ENCODE results near the gene VSTM1.
"Not testable (repeated sequence)": the region's sequence is repeated elsewhere in the genome, so short reads cannot be mapped to it uniquely, and the experiment has no call there.

The VSTM1 gene

GRCh38 chr19:54073829-54074228 is 10.1 kb upstream of the VSTM1 start:
- Histone ChIP-seq H3K27ac (no peak overlapping the region), H3K27me3 (no peaks in the 10 kb centered on the region), H3K4me1 (no peaks in the 10 kb centered on the region), H3K4me3 (no peak overlapping the region), H3K9ac (no peak overlapping the region), H3K9me3 (0 out of 2 replicates have a peak, but pooled peaks cover 5% of the 10 kb centered on the region), H4K20me1 (no peaks in the 10 kb centered on the region), H3K36me3 (no peaks in the 10 kb centered on the region), H3K4me2 (no peak overlapping the region)
- TF ChIP-seq Cebpa-rat (IDR thresholded peaks at IDR 0.05), result no peak

- no peaks in the 10 kb centered on the region for H3K27me3 ChIP-seq
These were observed 5.8 kb upstream of the VSTM1 start for GRCh38 chr19:54069470-54069869.

GRCh38 chr19:54062643-54063042 is 1.1 kb downstream of the VSTM1 start:
- Histone ChIP-seq H3K9ac (no peak overlapping the region), H3K36me3 (no peaks in the 10 kb centered on the region), H3K27ac (no peak overlapping the region), H4K20me1 (no peaks in the 10 kb centered on the region), H3K9me3 (no peaks in the 10 kb centered on the region), H3K27me3 (no peaks in the 10 kb centered on the region), H3K4me1 (no peaks in the 10 kb centered on the region), H3K4me3 (no peak overlapping the region), H3K4me2 (no peak overlapping the region)
- no peak for TF ChIP-seq Cebpa-rat (IDR thresholded peaks at IDR 0.05)

More at GRCh38 chr19:54069470-54069869, 5.8 kb upstream of the VSTM1 start:
- H3K4me1 ChIP-seq, result no peaks in the 10 kb centered on the region
- no peak overlapping the region for H3K9ac ChIP-seq
- TF ChIP-seq Cebpa-rat (IDR thresholded peaks at IDR 0.05), result no peak
- H3K36me3 ChIP-seq, result no peaks in the 10 kb centered on the region
- no peaks in the 10 kb centered on the region for H4K20me1 ChIP-seq
- no peak overlapping the region for H3K27ac ChIP-seq
- no peak overlapping the region for H3K4me3 ChIP-seq
- H3K4me2 ChIP-seq, result no peak overlapping the region
- 0 out of 2 replicates have a peak, but pooled peaks cover 5% of the 10 kb centered on the region for H3K9me3 ChIP-seq

- Histone ChIP-seq H3K27me3 (no peaks in the 10 kb centered on the region), H3K4me3 (no peak overlapping the region)
These were observed 16.1 kb downstream of the VSTM1 start for GRCh38 chr19:54047616-54048015.

GRCh38 chr19:54045771-54046170 is 17.9 kb downstream of the VSTM1 start:
- no peak overlapping the region for H3K27ac ChIP-seq
- no peaks in the 10 kb centered on the region for H3K27me3 ChIP-seq
- H3K36me3 ChIP-seq, result no peaks in the 10 kb centered on the region
- no peak for TF ChIP-seq Cebpa-rat (IDR thresholded peaks at IDR 0.05)
- H3K9me3 ChIP-seq, result no peaks in the 10 kb centered on the region
- no peaks in the 10 kb centered on the region for H4K20me1 ChIP-seq
- no peak overlapping the region for H3K4me3 ChIP-seq
- H3K4me2 ChIP-seq, result no peak overlapping the region
- H3K9ac ChIP-seq, result no peak overlapping the region
- H3K4me1 ChIP-seq, result no peaks in the 10 kb centered on the region

More at GRCh38 chr19:54047616-54048015, 16.1 kb downstream of the VSTM1 start:
- Histone ChIP-seq H4K20me1 (no peaks in the 10 kb centered on the region), H3K4me1 (no peaks in the 10 kb centered on the region), H3K9me3 (no peaks in the 10 kb centered on the region), H3K4me2 (no peak overlapping the region), H3K36me3 (no peaks in the 10 kb centered on the region), H3K9ac (no peak overlapping the region), H3K27ac (no peak overlapping the region)
- no peak for TF ChIP-seq Cebpa-rat (IDR thresholded peaks at IDR 0.05)

- H3K4me3 ChIP-seq, result no peak overlapping the region
- H4K20me1 ChIP-seq, result no peaks in the 10 kb centered on the region
- no peak overlapping the region for H3K4me2 ChIP-seq
- no peak overlapping the region for H3K27ac ChIP-seq
- H3K9me3 ChIP-seq, result no peaks in the 10 kb centered on the region; the same call in 1 of the 2 replicates
- H3K36me3 ChIP-seq, result no peaks in the 10 kb centered on the region
- H3K4me1 ChIP-seq, result no peaks in the 10 kb centered on the region
- TF ChIP-seq Cebpa-rat (IDR thresholded peaks at IDR 0.05), result no peak
- H3K27me3 ChIP-seq, result no peaks in the 10 kb centered on the region
- no peak overlapping the region for H3K9ac ChIP-seq
These were observed 20.7 kb downstream of the VSTM1 start for GRCh38 chr19:54042989-54043388.

- H3K27me3 ChIP-seq, result no peaks in the 10 kb centered on the region
- H3K4me3 ChIP-seq, result no peak overlapping the region
- no peak overlapping the region for H3K27ac ChIP-seq
- H3K9me3 ChIP-seq, result peaks cover 7% of the 10 kb centered on the region
- no peak overlapping the region for H3K9ac ChIP-seq
- H3K36me3 ChIP-seq, result no peaks in the 10 kb centered on the region
- H4K20me1 ChIP-seq, result no peaks in the 10 kb centered on the region
- no peak overlapping the region for H3K4me2 ChIP-seq
- H3K4me1 ChIP-seq, result no peaks in the 10 kb centered on the region; the same call in 1 of the 2 replicates
- no peak for TF ChIP-seq Cebpa-rat (IDR thresholded peaks at IDR 0.05)
These were observed 21.6 kb downstream of the VSTM1 start for GRCh38 chr19:54041969-54042606.

GRCh38 chr19:54040003-54040402 is 23.7 kb downstream of the VSTM1 start:
- Histone ChIP-seq H3K27me3 (no peaks in the 10 kb centered on the region), H3K9me3 (peaks cover 20% of the 10 kb centered on the region), H3K4me3 (no peak overlapping the region), H3K4me2 (no peak overlapping the region), H4K20me1 (no peaks in the 10 kb centered on the region), H3K27ac (no peak overlapping the region), H3K36me3 (no peaks in the 10 kb centered on the region), H3K9ac (no peak overlapping the region), H3K4me1 (peaks cover 13% of the 10 kb centered on the region; the same call in 1 of the 2 replicates)
- TF ChIP-seq Cebpa-rat (IDR thresholded peaks at IDR 0.05), result no peak

GRCh38 chr19:54036542-54036941 is 27.2 kb downstream of the VSTM1 start:
- Histone ChIP-seq H3K4me2 (0 out of 2 replicates have a peak overlapping the region, but pooled peaks have one; percentile 19), H3K4me1 (peaks cover 13% of the 10 kb centered on the region; the same call in 1 of the 2 replicates), H3K9me3 (peaks cover 20% of the 10 kb centered on the region)
- H3K36me3 ChIP-seq, H4K20me1 ChIP-seq, H3K9ac ChIP-seq, H3K4me3 ChIP-seq, H3K27ac ChIP-seq, H3K27me3 ChIP-seq: not testable (repeated sequence)

GRCh38 chr19:54035215-54036178 is 28.2 kb downstream of the VSTM1 start:
- Histone ChIP-seq H3K4me2 (no peak overlapping the region), H3K4me3 (no peak overlapping the region), H3K9me3 (peaks cover 20% of the 10 kb centered on the region), H4K20me1 (no peaks in the 10 kb centered on the region), H3K27ac (no peak overlapping the region), H3K27me3 (no peaks in the 10 kb centered on the region), H3K36me3 (no peaks in the 10 kb centered on the region), H3K9ac (no peak overlapping the region), H3K4me1 (peaks cover 22% of the 10 kb centered on the region; the same call in 1 of the 2 replicates)
- TF ChIP-seq Cebpa-rat (IDR thresholded peaks at IDR 0.05), result no peak

Measured in BLaER1 (cell line).